Large intestine (tissue), 3 donors: ENCODE results near the gene CALY. TPM values are rescaled to one million over a fixed set of nuclear protein-coding genes. Genes with fewer than 3 reads are reported as not detected.
"Not testable (repeated sequence)": the region's sequence is repeated elsewhere in the genome, so short reads cannot be mapped to it uniquely, and the experiment has no call there.

Experiments used
- DNase-seq, 2 donors: peaks; one replicate each; pipeline versions ENCODE4 v3.0.0 to v3.0.0-alpha.2; 2013
- H3K27ac ChIP-seq: one replicate; pipeline ENCODE4 v1.5.1; 2013; ENCODE audit warnings: low read length
- H3K27me3 ChIP-seq: 2 replicates; pipeline ENCODE4 v1.6.1; 2013; ENCODE audit warnings: low read length; ENCODE audit not compliant: control insufficient read depth, insufficient read depth
- H3K36me3 ChIP-seq: 2 replicates; pipeline ENCODE4 v1.6.1; 2013; ENCODE audit warnings: low read length; ENCODE audit not compliant: control insufficient read depth, insufficient read depth
- H3K4me1 ChIP-seq: one replicate; pipeline ENCODE4 v1.6.1; 2013; ENCODE audit warnings: low read length; ENCODE audit not compliant: control insufficient read depth, insufficient read depth
- H3K4me3 ChIP-seq: one replicate; pipeline ENCODE4 v1.5.1; 2013; ENCODE audit warnings: low read length
- H3K9me3 ChIP-seq: one replicate; pipeline ENCODE4 v1.6.1; 2013; ENCODE audit warnings: mild to moderate bottlenecking, low read depth, low read length, moderate library complexity; ENCODE audit not compliant: control insufficient read depth
- WGBS: methylation state at CpG from one replicate; pipeline ENCODE4 v1.1.5; 2013; ENCODE audit warnings: low lambda C conversion rate; ENCODE audit not compliant: insufficient coverage; 5-methylcytosine and 5-hydroxymethylcytosine counted together
- polyA plus RNA-seq: library from polyadenylated mRNA; unstranded; fragments of 120-200 nt; gene quantifications from one replicate; pipeline ENCODE4 v1.2.1, GENCODE V29; 2013

The CALY gene
- polyA plus RNA-seq, 1 donor = 6.8 TPM

- H3K4me3 ChIP-seq = peak overlapping the region; percentile 75
- H3K27me3 ChIP-seq = no peaks in the 10 kb centered on the region
- peaks cover 6% of the 10 kb centered on the region for H3K9me3 ChIP-seq
- H3K36me3 ChIP-seq = peaks cover 6% of the 10 kb centered on the region
- no peak for DNase-seq
- no CpG with 5 or more reads among the region's 20 CpGs for WGBS
- peak overlapping the region; percentile 95 for H3K27ac ChIP-seq
- peaks cover 9% of the 10 kb centered on the region for H3K4me1 ChIP-seq
Observed at GRCh38 chr10:133377818-133378250, 41.1 kb upstream of the CALY start.

- Histone ChIP-seq H3K4me3 (peak overlapping the region; percentile 75), H3K9me3 (peaks cover 6% of the 10 kb centered on the region), H3K36me3 (peaks cover 5% of the 10 kb centered on the region), H3K27me3 (no peaks in the 10 kb centered on the region), H3K4me1 (peaks cover 9% of the 10 kb centered on the region), H3K27ac (no peak overlapping the region)
- WGBS = 100% methylated on average over 1 of the region's 30 CpGs
- DNase-seq = no peak
Observed at GRCh38 chr10:133377025-133377817, 40.5 kb upstream of the CALY start.

DNA sequence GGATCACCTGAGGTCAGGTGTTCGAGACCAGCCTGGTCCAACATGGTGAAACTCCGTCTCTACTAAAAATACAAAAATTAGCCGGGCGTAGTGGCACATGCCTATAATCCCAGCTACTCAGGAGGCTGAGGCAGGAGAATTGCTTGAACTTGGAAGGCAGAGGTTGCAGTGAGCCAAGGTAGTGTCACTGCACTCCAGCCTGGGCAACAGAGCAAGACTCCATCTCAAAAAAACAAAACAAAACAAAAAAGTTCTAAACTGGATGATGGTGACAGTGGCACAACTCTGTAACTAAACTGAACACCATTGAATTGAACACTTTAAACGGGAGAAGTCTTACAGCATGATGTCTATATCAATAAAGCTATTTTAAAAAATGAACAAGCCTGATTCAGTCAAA lies 39.5 kb upstream of the CALY start:
- H3K27ac ChIP-seq, DNase-seq, H3K4me3 ChIP-seq, H3K36me3 ChIP-seq, H3K27me3 ChIP-seq, H3K9me3 ChIP-seq, H3K4me1 ChIP-seq: not testable (repeated sequence)
- 86% methylated on average over 1 of the region's 5 CpGs for WGBS

GRCh38 chr10:133375357-133376115 lies 38.8 kb upstream of the CALY start:
- 93% methylated on average over 2 of the region's 12 CpGs for WGBS
- Histone ChIP-seq H3K36me3 (peaks cover 8% of the 10 kb centered on the region), H3K4me3 (no peak overlapping the region), H3K4me1 (peaks cover 9% of the 10 kb centered on the region), H3K27me3 (no peaks in the 10 kb centered on the region), H3K9me3 (peaks cover 6% of the 10 kb centered on the region), H3K27ac (no peak overlapping the region)
- DNase-seq = no peak

- WGBS = 21% methylated on average over 5 of the region's 89 CpGs
- peak; percentile 93 to 94 for DNase-seq
- peak within 1 kb of the TSS; percentile 72 for H3K4me3 ChIP-seq
- peaks cover 9% of the 10 kb centered on the region for H3K4me1 ChIP-seq
- H3K36me3 ChIP-seq = peaks cover 29% of the 10 kb centered on the region
- H3K27ac ChIP-seq = peak within 1 kb of the TSS; percentile 53
- no peaks in the 10 kb centered on the region for H3K27me3 ChIP-seq
- H3K9me3 ChIP-seq = peaks cover 4% of the 10 kb centered on the region
Observed at GRCh38 chr10:133373174-133374090, 36.7 kb upstream of the CALY start, which contains the start of gene ECHS1. ECHS1 (minus strand) TSS chr10:133373354; CDS start chr10:133373333, 21 bp downstream.

GRCh38 chr10:133372507-133372906 lies 35.8 kb upstream of the CALY start:
- H3K4me3 ChIP-seq = peak overlapping the region; percentile 17
- H3K4me1 ChIP-seq = peaks cover 2% of the 10 kb centered on the region
- peaks cover 33% of the 10 kb centered on the region for H3K36me3 ChIP-seq
- H3K9me3 ChIP-seq = peaks cover 2% of the 10 kb centered on the region
- DNase-seq = no peak
- no peaks in the 10 kb centered on the region for H3K27me3 ChIP-seq
- no CpG with 5 or more reads among the region's 20 CpGs for WGBS
- H3K27ac ChIP-seq = no peak overlapping the region

DNA sequence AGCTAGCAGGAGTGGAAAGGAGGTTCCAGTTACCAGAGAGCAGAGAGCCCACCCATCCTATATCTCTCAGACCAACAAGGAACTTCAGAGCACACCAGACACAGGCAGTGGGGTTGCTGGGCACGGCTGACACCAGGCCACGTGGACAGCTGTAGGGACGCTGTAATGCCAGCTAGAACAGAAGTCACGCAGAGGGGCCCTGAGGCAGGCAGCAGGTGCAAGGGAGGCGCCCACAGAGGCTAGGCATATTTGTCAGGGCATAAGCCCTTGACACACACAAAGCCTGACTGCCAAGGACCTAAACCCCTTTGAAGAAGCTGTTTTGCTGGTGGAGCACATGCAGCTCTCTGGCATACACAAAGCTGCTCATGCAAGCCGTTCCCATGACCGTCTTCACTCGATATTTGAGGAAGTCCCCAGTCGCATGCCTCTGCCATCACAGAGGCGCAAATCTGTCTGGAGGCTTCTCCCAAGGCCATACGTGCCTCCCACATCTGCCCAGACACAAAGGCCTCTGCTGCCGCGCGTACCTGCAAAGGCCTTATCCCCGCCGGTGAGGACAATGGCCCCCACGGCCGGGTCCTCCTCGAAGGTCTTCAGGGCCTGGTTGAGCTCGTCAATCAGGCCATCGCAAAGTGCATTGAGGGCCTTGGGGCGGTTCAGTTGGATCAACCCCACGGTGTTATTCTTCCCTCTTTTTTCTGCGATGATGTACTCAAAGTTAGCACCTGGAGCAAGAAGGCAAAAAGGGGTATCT lies 33.5 kb upstream of the CALY start:
- Histone ChIP-seq H3K4me3 (no peak overlapping the region), H3K36me3 (peaks cover 51% of the 10 kb centered on the region)
- DNase-seq = no peak

GRCh38 chr10:133368153-133368552 lies 31.5 kb upstream of the CALY start:
- Histone ChIP-seq H3K9me3 (no peaks in the 10 kb centered on the region), H3K36me3 (peaks cover 64% of the 10 kb centered on the region), H3K4me1 (no peaks in the 10 kb centered on the region), H3K27ac (no peak overlapping the region), H3K4me3 (no peak overlapping the region), H3K27me3 (no peaks in the 10 kb centered on the region)
- no peak for DNase-seq
- WGBS = no CpG with 5 or more reads among the region's 7 CpGs

More for the DNA sequence above, 33.5 kb upstream of the CALY start:
- H3K27ac ChIP-seq = no peak overlapping the region
- WGBS = no CpG with 5 or more reads among the region's 24 CpGs
- no peaks in the 10 kb centered on the region for H3K27me3 ChIP-seq
- no peaks in the 10 kb centered on the region for H3K9me3 ChIP-seq
- H3K4me1 ChIP-seq = no peaks in the 10 kb centered on the region

GRCh38 chr10:133367461-133367860 lies 30.8 kb upstream of the CALY start:
- H3K27me3 ChIP-seq = not testable (repeated sequence)

More at GRCh38 chr10:133367461-133367860, 30.8 kb upstream of the CALY start:
- H3K4me3 ChIP-seq, H3K4me1 ChIP-seq, DNase-seq, H3K9me3 ChIP-seq, H3K27ac ChIP-seq: not testable (repeated sequence)
- no CpG with 5 or more reads among the region's 7 CpGs for WGBS
- H3K36me3 ChIP-seq = peaks cover 71% of the 10 kb centered on the region
